Gastrocnemius medialis (tissue), 4 donors: ENCODE results near the gene LEFTY2. TPM values are rescaled to one million over a fixed set of nuclear protein-coding genes. Genes with fewer than 3 reads are reported as not detected.

ENCODE experiments used
- ATAC-seq, 2 donors: fragments of 150-250 bp; one replicate each; pipeline ENCODE4 v1.9.1; 2016
- DNase-seq, 2 donors: peaks; one replicate each; pipeline ENCODE4 v3.0.0-alpha.2; 2019
- H3K27ac ChIP-seq, 4 donors: fragments of 200-600 bp; sonication (generic); 1 replicate in 1 of 4; 2 replicates in 3 of 4; pipeline ENCODE4 v1.5.1; 2016 to 2018; ENCODE audit warnings: mild to moderate bottlenecking in 2 of 4, moderate library complexity in 1 of 4
- H3K27me3 ChIP-seq, 3 donors: fragments of 200-600 bp; sonication (generic) in 2 of 3; 1 replicate in 1 of 3; 2 replicates in 2 of 3; pipeline versions ENCODE4 v1.5.1 to v1.6.0; 2016 to 2019; ENCODE audit warnings: mild to moderate bottlenecking in 1 of 3, moderate library complexity in 1 of 3
- H3K36me3 ChIP-seq, 2 donors: fragments of 200-600 bp; sonication (generic) in 1 of 2; one replicate each; pipeline ENCODE4 v1.5.1; 2017 to 2018
- H3K4me1 ChIP-seq, 2 donors: fragments of 200-600 bp; sonication (generic) in 1 of 2; one replicate each; pipeline ENCODE4 v1.5.1; 2016 to 2017; ENCODE audit warnings: mild to moderate bottlenecking in 2 of 2
- H3K4me3 ChIP-seq, 4 donors: fragments of 200-600 bp; sonication (generic) in 3 of 4; 1 replicate in 1 of 4; 2 replicates in 3 of 4; pipeline ENCODE4 v1.5.1; 2016 to 2019; ENCODE audit warnings: mild to moderate bottlenecking in 2 of 4
- H3K9me3 ChIP-seq, 3 donors: fragments of 200-600 bp; sonication (generic) in 2 of 3; 1 replicate in 1 of 3; 2 replicates in 2 of 3; pipeline ENCODE4 v1.5.1; 2016 to 2019
- CTCF ChIP-seq, 5 experiments: fragments of 450-650 bp in 3 of 5; fragments of 200-600 bp in 2 of 5; sonication (generic) in 2 of 5; IDR thresholded peaks in 4 of 5; conservative IDR thresholded peaks in 1 of 5; 1 replicate in 4 of 5; 2 replicates in 1 of 5; pipeline ENCODE4 v1.5.1; 2016 to 2019; ENCODE audit warnings: antibody characterized with exemption in 5 of 5, mild to moderate bottlenecking in 3 of 5, moderate library complexity in 3 of 5
- POLR2A ChIP-seq, 2 donors: fragments of 450-650 bp; IDR thresholded peaks; one replicate each; pipeline ENCODE4 v1.6.1; 2017; ENCODE audit warnings: antibody characterized with exemption in 2 of 2, mild to moderate bottlenecking in 2 of 2, moderate library complexity in 2 of 2
- in situ Hi-C, 4 donors: fragments of 200-750 bp; cut with MboI; loops; one replicate each; pipeline versions ENCODE4 v1.15.0 to v1.8.0; 2017; ENCODE audit warnings: low sequenced_read_pairs in 4 of 4
- intact Hi-C: fragments of 100-400 bp; cut with DNase I; formaldehyde crosslinking; loops from one replicate; pipeline ENCODE4 v1.15.1; 2023; ENCODE audit warnings: low total_unique reads
- total RNA-seq, 4 donors: library from RNA; depleted of rRNA; stranded (reverse); fragments of >200 nt; gene quantifications; one replicate each; pipeline versions ENCODE4 v1.1.0 to v1.2.3, GENCODE V29; 2016

The LEFTY2 gene
- total RNA-seq = under 1 TPM in 1 of 4 donors, not detected in 3; 0.20 TPM

GRCh38 chr1:225941187-225941941 lies at the start of gene LEFTY2:
Gene LEFTY2 (minus strand): TSS chr1:225941220. CDS start chr1:225941140, 80 bp downstream.
- no peaks in the 10 kb centered on the region for H3K9me3 ChIP-seq
- in situ Hi-C loops = no loop called here
- no peak for TF ChIP-seq POLR2A (IDR thresholded peaks at IDR 0.05)
- TF ChIP-seq CTCF (IDR thresholded peaks at IDR 0.05 in 4 of 5, conservative IDR thresholded peaks at IDR 0.05 in 1 of 5) = no peak
- peaks cover 0 to 8% of the 10 kb centered on the region in 2 donors for H3K4me1 ChIP-seq
- H3K27ac ChIP-seq = peak within 1 kb of the TSS in 2 of 4 donors; percentile 4 to 35
- intact Hi-C loops = no loop called here
- H3K4me3 ChIP-seq = no peak within 1 kb of the TSS
- no peaks in the 10 kb centered on the region for H3K27me3 ChIP-seq
- DNase-seq (no peak), ATAC-seq (no peak)
- no peaks in the 10 kb centered on the region for H3K36me3 ChIP-seq

GRCh38 chr1:225987491-225988316 lies 46.7 kb upstream of the LEFTY2 start:
- Histone ChIP-seq H3K27ac (peak overlapping the region; percentile 12 to 29 (median 16)), H3K36me3 (peaks cover 0 to 99% of the 10 kb centered on the region in 2 donors), H3K4me1 (peaks cover 0 to 13% of the 10 kb centered on the region in 2 donors), H3K9me3 (no peaks in the 10 kb centered on the region), H3K27me3 (no peaks in the 10 kb centered on the region), H3K4me3 (no peak overlapping the region)
- peak in 1 of 2 donors; percentile 39 for ATAC-seq
- peak; percentile 31 to 72 (median 65) for TF ChIP-seq CTCF (IDR thresholded peaks at IDR 0.05 in 4 of 5, conservative IDR thresholded peaks at IDR 0.05 in 1 of 5)
- TF ChIP-seq POLR2A (IDR thresholded peaks at IDR 0.05) = no peak
- DNase-seq = no peak
- intact Hi-C loops = no loop called here
- in situ Hi-C loops = loop anchor here in 2 of 4 donors (10.0 kb wide), 2 partner anchors 213 to 513 kb away; partner anchors contain the start of gene SRP9 (in 2 of the 2)

- intact Hi-C loops (no loop called here), in situ Hi-C loops (loop anchor here in 2 of 4 donors (5.0 to 10.0 kb wide), 3 partner anchors 207 to 507 kb away; partner anchors contain the start of gene SRP9 (in 2 of the 2))
- ATAC-seq = no peak
- H3K27me3 ChIP-seq = no peaks in the 10 kb centered on the region
- TF ChIP-seq CTCF (IDR thresholded peaks at IDR 0.05 in 4 of 5, conservative IDR thresholded peaks at IDR 0.05 in 1 of 5) (no peak), POLR2A (IDR thresholded peaks at IDR 0.05) (no peak)
- peaks cover 13 to 17% of the 10 kb centered on the region in 2 donors for H3K4me1 ChIP-seq
- H3K9me3 ChIP-seq = no peaks in the 10 kb centered on the region
- no peak overlapping the region for H3K4me3 ChIP-seq
- peak overlapping the region in 1 of 4 donors; percentile 79 for H3K27ac ChIP-seq
- H3K36me3 ChIP-seq = peaks cover 0 to 50% of the 10 kb centered on the region in 2 donors
- DNase-seq = no peak
These were observed 40.7 kb upstream of the LEFTY2 start for GRCh38 chr1:225981714-225982113.

GRCh38 chr1:225980005-225980836 lies 39.2 kb upstream of the LEFTY2 start:
- in situ Hi-C loops (loop anchor here in 2 of 4 donors (5.0 to 10.0 kb wide), 3 partner anchors 205 to 505 kb away; partner anchors contain the start of gene SRP9 (in 2 of the 2)), intact Hi-C loops (no loop called here)
- Histone ChIP-seq H3K27ac (peak overlapping the region; percentile 61 to 79 (median 67)), H3K36me3 (peaks cover 0 to 36% of the 10 kb centered on the region in 2 donors), H3K4me1 (peaks cover 13 to 17% of the 10 kb centered on the region in 2 donors), H3K27me3 (no peaks in the 10 kb centered on the region), H3K4me3 (no peak overlapping the region), H3K9me3 (no peaks in the 10 kb centered on the region)
- TF ChIP-seq CTCF (IDR thresholded peaks at IDR 0.05 in 4 of 5, conservative IDR thresholded peaks at IDR 0.05 in 1 of 5) (no peak), POLR2A (IDR thresholded peaks at IDR 0.05) (no peak)
- ATAC-seq = peak; percentile 69 to 74
- peak; percentile 17 to 56 for DNase-seq
